PC-3 (cell line): ENCODE measurements around the gene FXYD3. TPM values are rescaled to one million over a fixed set of nuclear protein-coding genes. Genes with fewer than 3 reads are reported as not detected.

Experiments used
- ATAC-seq: fragments of 200-7000 bp; cut with Tn5 transposase; 2 replicates; pipeline ENCODE4 v1.9.1; 2020; ENCODE audit warnings: mild to moderate bottlenecking, moderate library complexity
- BruUV-seq: library from RNA; stranded (reverse); fragments of 400-500 nt; replicated peaks from 2 replicates; lab custom pipeline; 2021; lab: Mats Ljungman, UMichigan
- CTCF ChIA-PET: fragments of 300-600 bp; sonication (Branson Sonifier 250); formaldehyde crosslinking; loops from one replicate; lab custom pipeline; 2022; ENCODE audit warnings: antibody characterized with exemption; lab: Charles Lee
- POLR2A ChIA-PET: fragments of 300-600 bp; sonication (Branson Sonifier 250); formaldehyde crosslinking; loops from one replicate; lab custom pipeline; 2022; ENCODE audit warnings: antibody characterized with exemption; ENCODE audit not compliant: unreplicated experiment; lab: Charles Lee
- DNase-seq: peaks from one replicate; pipeline ENCODE4 v3.0.0-alpha.2; 2015
- H2AFZ ChIP-seq: fragments of 300-600 bp; sonication (generic); 2 replicates; pipeline ENCODE4 v1.6.0; 2016; ENCODE audit warnings: antibody characterized with exemption, low read length
- H3F3A ChIP-seq: fragments of 300-600 bp; sonication (generic); one replicate; pipeline ENCODE4 v1.6.0; 2017; ENCODE audit warnings: antibody characterized with exemption, low read length, control low read depth, mild to moderate bottlenecking; ENCODE audit not compliant: unreplicated experiment
- H3K27ac ChIP-seq: fragments of 300-600 bp; sonication (generic); 2 replicates; pipeline ENCODE4 v1.5.1; 2016; ENCODE audit warnings: mild to moderate bottlenecking, low read length
- H3K27me3 ChIP-seq: fragments of 300-600 bp; sonication (generic); 2 replicates; pipeline ENCODE4 v1.6.1; 2016; ENCODE audit warnings: low read length, mixed read lengths
- H3K36me3 ChIP-seq: fragments of 300-600 bp; sonication (generic); 2 replicates; pipeline ENCODE4 v1.6.1; 2016; ENCODE audit warnings: low read depth, mixed run types, low read length, mixed read lengths
- H3K4me1 ChIP-seq: fragments of 300-600 bp; sonication (generic); 2 replicates; pipeline ENCODE4 v1.5.1; 2016; ENCODE audit warnings: low read length; ENCODE audit not compliant: insufficient read depth
- H3K4me2 ChIP-seq: fragments of 300-600 bp; sonication (generic); 2 replicates; pipeline ENCODE4 v1.6.0; 2016; ENCODE audit warnings: low read length
- H3K4me3 ChIP-seq: fragments of 300-600 bp; sonication (generic); 2 replicates; pipeline ENCODE4 v1.5.1; 2016; ENCODE audit warnings: mild to moderate bottlenecking, low read length, mixed read lengths
- H3K79me2 ChIP-seq: fragments of 300-600 bp; sonication (generic); 2 replicates; pipeline ENCODE4 v1.6.1; 2017; ENCODE audit warnings: low read length, mixed read lengths
- H3K9ac ChIP-seq: fragments of 300-600 bp; sonication (generic); 2 replicates; pipeline ENCODE4 v1.6.0; 2016; ENCODE audit warnings: mild to moderate bottlenecking, low read length
- H3K9me2 ChIP-seq: fragments of 300-600 bp; sonication (generic); replicated peaks from 2 replicates; pipeline ENCODE4 v1.6.1; 2016; ENCODE audit warnings: mixed run types, low read length, mixed read lengths
- H3K9me3 ChIP-seq: fragments of 300-600 bp; sonication (generic); 2 replicates; pipeline ENCODE4 v1.6.1; 2016; ENCODE audit warnings: low read length, mixed read lengths
- H4K20me1 ChIP-seq: fragments of 300-600 bp; sonication (generic); 2 replicates; pipeline ENCODE4 v1.6.1; 2016; ENCODE audit warnings: low read length, mixed read lengths
- CTCF ChIP-seq: fragments of 300-600 bp; sonication (generic); conservative IDR thresholded peaks from 2 replicates; pipeline ENCODE4 v1.5.1; 2017; ENCODE audit warnings: antibody characterized with exemption, low read depth, mild to moderate bottlenecking, low read length
- EZH2 ChIP-seq: fragments of 300-600 bp; sonication (generic); IDR thresholded peaks from one replicate; pipeline ENCODE4 v1.6.1; 2017; ENCODE audit warnings: antibody characterized with exemption, mild to moderate bottlenecking, low read length; ENCODE audit not compliant: unreplicated experiment
- EZH2phosphoT487 ChIP-seq: fragments of 300-600 bp; sonication (generic); IDR thresholded peaks from 2 replicates; pipeline ENCODE4 v1.6.1; 2018; ENCODE audit warnings: mild to moderate bottlenecking, antibody characterized with exemption, low read length, borderline replicate concordance
- intact Hi-C: fragments of 100-400 bp; cut with micrococcal nuclease; formaldehyde crosslinking; loops from 2 replicates; pipeline ENCODE4 v1.9.0; 2023
- total RNA-seq: library from RNA; depleted of rRNA; stranded (reverse); fragments of >200 nt; gene quantifications from 2 replicates; pipeline ENCODE4 v1.2.3, GENCODE V29; 2014

Gene FXYD3
- total RNA-seq, 1 experiment from 2014 or later: 61.6 TPM

- Histone ChIP-seq H3K27me3 (no peaks in the 10 kb centered on the region), H4K20me1 (no peaks in the 10 kb centered on the region), H3K4me3 (no peak overlapping the region), H3K36me3 (no peaks in the 10 kb centered on the region), H2AFZ (no peak overlapping the region), H3K27ac (no peak overlapping the region), H3F3A (no peaks in the 10 kb centered on the region), H3K9me2 (no peaks in the 10 kb centered on the region), H3K9ac (no peak overlapping the region), H3K9me3 (no peaks in the 10 kb centered on the region), H3K4me1 (peaks cover 10% of the 10 kb centered on the region), H3K79me2 (no peaks in the 10 kb centered on the region), H3K4me2 (no peak overlapping the region)
- intact Hi-C loops: no loop called here
- BruUV-seq: no TSS peak
- DNase-seq: no peak
- POLR2A ChIA-PET: no interaction called here
- CTCF ChIA-PET: no interaction called here
- no peak for ATAC-seq
- TF ChIP-seq EZH2 (no peak), CTCF (no peak), EZH2phosphoT487 (no peak)
Measured at GRCh38 chr19:35086455-35086854, 29.2 kb upstream of the FXYD3 start.

- Histone ChIP-seq H3K36me3 (no peaks in the 10 kb centered on the region), H3K9me2 (no peaks in the 10 kb centered on the region), H3K79me2 (no peaks in the 10 kb centered on the region), H3K4me3 (no peak overlapping the region), H3K27me3 (no peaks in the 10 kb centered on the region), H3K27ac (no peak overlapping the region), H3K9ac (no peak overlapping the region), H4K20me1 (no peaks in the 10 kb centered on the region), H2AFZ (no peak overlapping the region), H3K9me3 (no peaks in the 10 kb centered on the region), H3F3A (no peaks in the 10 kb centered on the region), H3K4me2 (no peak overlapping the region), H3K4me1 (peaks cover 10% of the 10 kb centered on the region)
- CTCF ChIA-PET: no interaction called here
- no peak for DNase-seq
- no peak for TF ChIP-seq EZH2
- TF ChIP-seq CTCF: no peak
- TF ChIP-seq EZH2phosphoT487: no peak
- POLR2A ChIA-PET: no interaction called here
- intact Hi-C loops: no loop called here
- no TSS peak for BruUV-seq
- no peak for ATAC-seq
Measured at GRCh38 chr19:35087393-35087792, 28.2 kb upstream of the FXYD3 start.

GRCh38 chr19:35088131-35088913 lies 27.3 kb upstream of the FXYD3 start:
- peaks cover 10% of the 10 kb centered on the region for H3K4me1 ChIP-seq
- H2AFZ ChIP-seq: no peak overlapping the region
- TF ChIP-seq EZH2 (no peak), EZH2phosphoT487 (no peak), CTCF (no peak)
- H3F3A ChIP-seq: no peaks in the 10 kb centered on the region
- H3K9me3 ChIP-seq: no peaks in the 10 kb centered on the region
- no peak overlapping the region for H3K27ac ChIP-seq
- no peaks in the 10 kb centered on the region for H3K79me2 ChIP-seq
- no peak overlapping the region for H3K4me3 ChIP-seq
- H3K36me3 ChIP-seq: no peaks in the 10 kb centered on the region
- ChIA-PET CTCF (no interaction called here), POLR2A (no interaction called here)
- DNase-seq (peak; percentile 55), ATAC-seq (peak; percentile 75)
- no peaks in the 10 kb centered on the region for H3K27me3 ChIP-seq
- H3K9me2 ChIP-seq: no peaks in the 10 kb centered on the region
- BruUV-seq: no TSS peak
- H3K9ac ChIP-seq: no peak overlapping the region
- intact Hi-C loops: no loop called here
- H4K20me1 ChIP-seq: no peaks in the 10 kb centered on the region
- H3K4me2 ChIP-seq: no peak overlapping the region
